Esophagus muscularis mucosa (tissue), 4 donors: ENCODE data around the gene NID2.

ENCODE experiments used
- CTCF ChIP-seq, 3 experiments: fragments of 200-600 bp in 2 of 3; fragments of 450-650 bp in 1 of 3; sonication (generic) in 2 of 3; IDR thresholded peaks; one replicate each; pipeline ENCODE4 v1.5.1; 2017 to 2019; ENCODE audit warnings: antibody characterized with exemption in 3 of 3, mild to moderate bottlenecking in 2 of 3, moderate library complexity in 1 of 3
- EP300 ChIP-seq: sonication (generic); formaldehyde crosslinking; IDR thresholded peaks from one replicate; pipeline ENCODE4 v1.6.1; 2017; ENCODE audit warnings: antibody characterized with exemption
- POLR2A ChIP-seq: fragments of 450-650 bp; IDR thresholded peaks from one replicate; pipeline ENCODE4 v1.6.1; 2017; ENCODE audit warnings: antibody characterized with exemption, moderate library complexity, mild to moderate bottlenecking, low read depth

GRCh38 chr14:52061390-52061789 is 7.5 kb downstream of the NID2 start:
- TF ChIP-seq EP300 (no peak), CTCF (IDR thresholded peaks at IDR 0.05) (no peak), POLR2A (no peak)
